ENCODE results near the gene ZMIZ2.

GRCh38 chr7:44768628-44769371, 20.2 kb downstream of the ZMIZ2 start:
- TF ChIP-seq CTCF (conservative IDR thresholded peaks at IDR 0.05 in 1 of 2, IDR thresholded peaks at IDR 0.05 in 1 of 2; ENCODE audit: low read depth in 1 of 2, low read length in 2 of 2) = no peak
- no peak for TF ChIP-seq EZH2 (IDR thresholded peaks at IDR 0.05; ENCODE audit: low read length, missing control alignments)
